Raji (cell line): Measurements from ENCODE around the gene SETD4.

Source experiments
- POLR2A ChIP-seq: IDR thresholded peaks from 2 replicates; pipeline ENCODE4 v1.6.1; 2011; ENCODE audit warnings: low read depth, low read length, control low read depth; ENCODE audit not compliant: insufficient read depth

SETD4 gene

GRCh38 chr21:36064085-36064460 lies 3.7 kb upstream of the SETD4 start:
- no peak for TF ChIP-seq POLR2A

GRCh38 chr21:36063375-36064084 lies 3.2 kb upstream of the SETD4 start:
- no peak for TF ChIP-seq POLR2A

GRCh38 chr21:36061445-36061844 lies 1.1 kb upstream of the SETD4 start:
- no peak for TF ChIP-seq POLR2A

DNA sequence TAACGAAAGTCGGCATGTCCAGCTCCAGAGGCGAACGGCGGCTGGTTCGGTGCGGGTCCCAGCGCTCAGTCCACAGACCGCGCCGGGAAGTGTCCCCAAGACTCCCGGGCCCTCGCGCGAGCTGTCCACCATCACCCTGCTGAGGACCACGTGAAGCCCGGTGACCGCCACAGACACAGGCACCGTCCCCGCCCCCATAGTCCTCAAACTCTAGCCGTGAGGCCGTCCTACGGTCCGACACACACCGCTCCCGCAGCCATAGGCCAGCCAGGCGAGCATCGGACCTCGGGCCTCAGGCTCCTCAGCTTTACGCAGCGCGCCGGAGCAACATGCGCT lies 535 bp downstream of the SETD4 start:
- TF ChIP-seq POLR2A, result no peak

GRCh38 chr21:36055551-36055950 lies 4.8 kb downstream of the SETD4 start:
- TF ChIP-seq POLR2A, result no peak

DNA sequence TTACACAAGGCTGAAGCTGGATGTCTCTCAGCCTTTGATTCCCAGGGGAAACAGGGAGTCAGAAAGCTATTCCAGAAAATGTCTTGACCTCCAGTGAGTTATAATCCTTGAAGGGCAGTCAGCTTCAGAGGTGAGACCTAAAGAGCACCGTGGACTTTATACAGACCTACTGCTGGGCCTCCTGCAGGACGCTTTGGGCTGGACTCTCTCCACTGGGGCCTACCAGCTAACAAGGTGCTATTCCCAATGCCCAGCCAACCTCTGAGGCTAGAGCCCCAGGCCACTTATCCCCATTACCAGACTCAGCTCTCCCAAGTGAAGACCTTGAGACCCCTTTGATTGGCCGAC lies 6.6 kb downstream of the SETD4 start:
- no peak for TF ChIP-seq POLR2A

GRCh38 chr21:36052860-36053714 lies 7.2 kb downstream of the SETD4 start:
- no peak for TF ChIP-seq POLR2A

DNA sequence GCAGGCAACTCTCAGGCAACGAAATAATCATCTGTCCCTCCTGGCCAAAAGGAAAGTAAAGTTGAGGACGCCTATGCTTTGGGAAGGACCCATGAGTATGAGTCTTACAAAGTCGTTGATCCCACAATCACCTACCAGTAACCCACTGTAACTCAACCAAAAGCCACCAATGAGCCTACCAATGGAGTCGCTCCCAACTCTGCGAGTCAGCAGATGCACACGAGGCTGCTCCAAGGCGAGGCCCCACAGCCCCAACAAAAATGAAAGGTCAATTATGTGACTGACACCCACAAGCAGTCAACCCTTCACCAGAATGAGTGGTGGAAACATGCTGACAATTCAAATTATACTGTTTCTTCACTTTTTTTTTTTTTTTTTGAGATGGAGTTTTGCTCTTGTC lies 12.0 kb downstream of the SETD4 start:
- TF ChIP-seq POLR2A, result no peak

DNA sequence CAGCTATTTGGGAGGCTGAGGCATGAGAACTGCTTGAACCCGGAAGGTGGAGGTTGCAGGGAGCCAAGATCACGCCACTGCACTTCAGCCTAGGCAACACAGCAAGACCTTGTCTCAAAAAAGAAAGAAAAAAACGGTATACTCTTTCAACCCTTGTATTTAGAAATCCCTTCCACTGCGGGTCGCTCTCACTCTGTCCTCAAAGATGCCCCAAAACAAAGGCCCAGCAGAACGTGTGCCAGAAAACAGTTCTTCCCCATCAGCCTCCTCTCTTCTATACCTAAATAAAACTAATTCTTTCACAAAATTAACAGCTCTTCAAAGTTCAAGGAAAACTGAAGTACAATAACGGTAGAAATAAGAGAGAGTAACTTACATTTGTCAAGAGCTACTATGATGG lies 13.2 kb downstream of the SETD4 start:
- TF ChIP-seq POLR2A, result no peak

- TF ChIP-seq POLR2A, result no peak
These were observed 14.3 kb downstream of the SETD4 start for GRCh38 chr21:36045993-36046392.

- no peak for TF ChIP-seq POLR2A
These were observed 16.3 kb downstream of the SETD4 start for GRCh38 chr21:36044056-36044455.

DNA sequence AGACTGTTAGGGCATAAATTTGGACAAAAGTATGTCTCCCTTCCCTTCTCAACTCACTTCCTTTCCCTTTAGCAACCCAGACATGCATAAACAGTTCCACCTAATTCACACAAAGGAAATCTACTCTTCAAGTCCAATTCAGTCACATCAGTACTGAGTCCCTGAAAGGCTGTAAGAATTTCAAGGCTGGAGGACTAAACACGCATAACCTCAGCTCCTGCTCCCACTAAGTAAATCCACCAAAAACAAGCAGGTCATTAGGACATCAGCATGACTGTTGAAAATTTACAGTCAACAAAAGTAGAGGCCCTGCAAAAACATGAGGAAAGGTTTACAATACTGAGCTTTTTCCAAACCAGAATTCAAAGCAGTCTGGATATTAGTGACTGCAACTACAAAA lies 18.4 kb downstream of the SETD4 start:
- no peak for TF ChIP-seq POLR2A

- no peak for TF ChIP-seq POLR2A
These were observed 19.9 kb downstream of the SETD4 start for GRCh38 chr21:36040389-36040788.

DNA sequence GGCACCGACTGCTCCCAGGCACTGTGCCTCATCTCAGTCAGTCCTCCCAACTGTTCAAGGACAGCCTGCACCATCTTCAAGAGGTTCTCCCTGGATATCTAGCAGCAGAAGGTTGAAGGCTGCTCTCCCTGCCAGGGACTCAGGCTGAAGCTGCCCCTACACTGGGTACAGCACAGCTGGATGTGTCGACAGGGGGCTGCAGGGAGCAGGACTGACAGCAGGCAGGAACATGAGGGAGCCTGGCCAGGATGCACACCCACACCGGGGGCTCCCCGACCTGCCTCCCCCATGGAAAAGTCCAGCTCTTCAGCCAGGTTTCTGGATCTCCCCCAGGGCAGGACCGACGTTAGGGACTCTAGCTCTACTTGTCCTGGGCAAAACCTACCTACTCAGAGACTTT lies 20.5 kb downstream of the SETD4 start:
- no peak for TF ChIP-seq POLR2A

DNA sequence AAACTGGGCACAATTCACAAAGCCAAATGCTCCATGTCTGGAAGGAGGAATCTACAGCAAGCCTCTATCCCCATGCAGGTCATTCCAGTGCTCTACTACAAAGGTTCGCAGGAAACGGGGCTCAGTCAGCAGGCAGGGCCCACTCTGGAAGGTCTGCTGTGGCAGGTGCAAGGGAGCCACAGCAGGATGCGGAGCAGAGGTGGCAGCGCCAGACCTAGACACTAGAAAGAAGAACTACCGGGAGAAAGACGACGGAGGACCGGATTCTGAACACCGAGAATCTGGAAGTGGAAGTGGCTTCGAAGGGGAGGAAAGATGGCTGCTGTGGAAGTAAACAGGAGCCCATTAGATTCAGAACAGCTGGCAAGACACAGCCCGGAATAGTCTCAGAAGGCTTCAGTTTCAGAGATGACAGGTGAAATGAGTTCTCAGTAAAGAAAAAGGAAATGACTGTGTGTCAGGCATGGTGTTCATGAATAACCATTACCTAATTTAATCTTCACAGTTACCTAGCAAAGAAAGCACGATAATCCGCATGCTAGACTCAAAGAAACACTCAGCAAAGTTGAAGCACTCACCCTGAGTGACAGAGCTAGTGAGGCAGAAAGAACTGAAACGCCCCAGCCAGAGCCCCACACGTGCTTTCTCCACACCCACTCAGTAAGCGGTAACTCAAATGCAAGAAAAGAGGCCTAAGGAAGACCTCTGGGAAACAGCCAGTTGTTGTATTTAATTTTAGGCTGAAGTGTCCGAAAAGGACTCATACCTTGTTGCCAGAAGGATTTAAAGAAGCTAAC lies 21.4 kb downstream of the SETD4 start:
- TF ChIP-seq POLR2A, result no peak

DNA sequence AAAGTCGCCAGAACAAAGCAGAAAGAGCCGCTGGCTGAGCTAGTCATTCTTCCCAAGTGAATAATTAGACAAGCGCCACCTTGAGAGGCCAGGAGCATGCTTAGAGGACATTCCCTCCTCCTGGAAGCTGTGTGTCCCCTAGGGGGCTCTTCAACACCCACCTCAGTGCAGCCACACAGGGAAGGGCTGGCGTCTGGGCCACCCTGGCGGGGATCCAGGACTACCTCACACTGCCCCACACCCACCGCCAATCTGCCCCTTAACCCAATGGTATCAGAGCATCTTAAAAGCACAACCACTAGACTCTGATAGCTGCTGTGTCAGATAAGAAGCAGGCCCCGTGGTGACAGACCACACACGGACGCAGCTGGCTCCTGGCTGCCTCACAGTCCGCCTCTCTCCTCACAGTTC lies 24.9 kb downstream of the SETD4 start:
- TF ChIP-seq POLR2A, result no peak
